HG03103 (cell line): ENCODE measurements around the gene C1orf174.

Experiments used
- ATAC-seq: cut with Tn5 transposase; IDR thresholded peaks from one replicate; pipeline ENCODE4 v1.9.1; 2021; ENCODE audit warnings: low read depth; ENCODE audit not compliant: unreplicated experiment

Gene C1orf174

GRCh38 chr1:3898475-3898735 lies 1.7 kb downstream of the C1orf174 start:
- no peak for ATAC-seq

DNA sequence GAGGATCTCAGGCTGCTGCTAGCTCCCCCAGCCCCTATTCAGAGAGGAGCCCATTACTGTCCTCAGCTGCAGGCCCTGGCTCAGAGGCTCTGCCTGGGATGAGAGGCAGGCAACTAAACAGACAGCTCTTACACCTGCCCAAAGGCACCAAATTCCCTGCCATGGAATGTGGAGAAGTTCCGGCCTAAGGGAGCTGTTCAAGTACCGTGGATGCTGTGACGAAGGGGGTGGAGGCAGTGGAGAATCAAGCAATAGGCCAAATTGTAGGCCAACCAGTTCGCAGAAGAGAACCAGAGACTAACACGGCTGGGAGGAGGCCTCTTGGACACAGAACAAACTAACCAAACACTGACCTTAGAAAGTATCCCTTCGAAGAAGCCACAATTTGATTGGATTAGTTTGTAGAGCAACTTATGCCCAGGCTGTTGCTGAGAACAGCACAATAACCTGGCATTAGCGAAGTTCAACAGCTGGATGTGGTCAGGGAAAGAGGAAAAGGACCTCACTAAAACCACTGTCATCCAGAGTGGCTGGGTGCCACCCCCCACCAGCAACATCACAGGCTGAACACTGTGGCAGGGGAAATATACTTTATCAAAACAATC lies 3.6 kb downstream of the C1orf174 start:
- ATAC-seq, result no peak

- ATAC-seq, result no peak
Observed at GRCh38 chr1:3895951-3896325, 4.1 kb downstream of the C1orf174 start.

DNA sequence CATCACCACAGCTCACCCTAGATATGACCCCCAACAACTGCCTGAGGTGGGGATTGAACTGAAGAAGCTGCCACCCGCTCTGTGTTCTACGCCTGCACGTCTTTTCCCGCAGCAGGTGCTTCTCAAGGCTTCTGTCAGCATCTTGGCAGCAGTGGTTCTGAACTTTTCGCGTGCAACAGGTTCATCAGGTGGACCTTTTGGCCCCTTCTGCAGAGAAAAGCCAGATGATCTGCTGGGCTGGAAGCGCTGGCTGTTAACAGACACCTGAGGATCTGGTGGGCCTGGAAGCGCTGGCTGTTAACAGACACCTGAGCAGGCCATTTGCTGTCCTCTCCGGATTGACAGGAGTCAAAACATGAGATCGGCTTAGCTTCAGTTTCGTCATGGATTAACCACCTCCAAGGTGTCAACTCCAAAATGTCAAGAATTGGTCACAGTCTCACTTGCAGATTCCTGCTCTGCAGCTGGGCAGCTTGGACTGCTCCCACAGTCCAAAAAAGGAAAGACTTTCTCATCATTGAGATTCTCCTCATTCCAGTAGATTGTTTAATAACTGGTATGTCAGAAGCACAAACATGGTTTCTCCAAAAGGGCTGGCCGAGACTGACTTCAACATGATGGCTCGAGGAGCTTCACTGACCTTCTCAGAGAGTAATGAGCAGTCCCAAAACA lies 4.7 kb downstream of the C1orf174 start:
- no peak for ATAC-seq

- no peak for ATAC-seq
Observed at GRCh38 chr1:3894626-3895278, 5.3 kb downstream of the C1orf174 start.

DNA sequence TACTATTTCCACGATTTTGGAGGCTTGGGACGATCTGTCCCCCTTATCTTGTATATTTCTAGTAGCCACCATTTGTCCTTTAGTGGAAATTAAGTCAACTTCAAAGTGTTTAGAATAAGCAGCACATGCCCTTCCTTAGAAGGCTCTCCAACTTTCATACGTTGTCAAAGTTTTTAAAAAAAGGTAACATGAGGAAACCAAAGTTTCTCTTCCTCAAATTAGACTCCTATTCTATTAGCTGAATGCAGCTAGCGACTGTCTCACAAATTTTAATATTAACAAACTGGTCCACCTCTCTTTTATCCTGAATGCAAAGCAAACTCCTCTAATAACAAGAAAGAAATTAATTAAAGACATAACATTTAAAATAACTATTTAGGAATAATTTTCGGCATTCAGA lies 6.9 kb downstream of the C1orf174 start:
- no peak for ATAC-seq

DNA sequence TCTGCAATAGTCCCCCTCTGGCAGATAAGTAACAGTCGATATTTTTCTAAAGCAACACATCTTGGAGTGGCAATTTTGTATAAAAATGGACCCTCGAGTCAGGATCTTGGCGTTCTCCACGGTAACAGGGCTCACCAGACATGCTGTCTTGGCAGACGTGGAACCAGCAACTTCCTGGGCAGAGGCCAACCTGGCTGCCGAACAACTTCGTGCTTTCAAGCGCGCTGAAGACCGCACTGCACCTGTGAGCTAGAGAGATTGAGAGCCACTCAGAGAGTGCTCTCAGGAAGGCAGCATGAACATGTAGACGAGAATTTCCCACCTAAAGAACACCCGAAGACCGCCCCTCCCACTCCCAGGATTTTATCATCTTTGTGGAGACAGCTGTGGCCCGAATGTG lies 7.3 kb downstream of the C1orf174 start:
- no peak for ATAC-seq

DNA sequence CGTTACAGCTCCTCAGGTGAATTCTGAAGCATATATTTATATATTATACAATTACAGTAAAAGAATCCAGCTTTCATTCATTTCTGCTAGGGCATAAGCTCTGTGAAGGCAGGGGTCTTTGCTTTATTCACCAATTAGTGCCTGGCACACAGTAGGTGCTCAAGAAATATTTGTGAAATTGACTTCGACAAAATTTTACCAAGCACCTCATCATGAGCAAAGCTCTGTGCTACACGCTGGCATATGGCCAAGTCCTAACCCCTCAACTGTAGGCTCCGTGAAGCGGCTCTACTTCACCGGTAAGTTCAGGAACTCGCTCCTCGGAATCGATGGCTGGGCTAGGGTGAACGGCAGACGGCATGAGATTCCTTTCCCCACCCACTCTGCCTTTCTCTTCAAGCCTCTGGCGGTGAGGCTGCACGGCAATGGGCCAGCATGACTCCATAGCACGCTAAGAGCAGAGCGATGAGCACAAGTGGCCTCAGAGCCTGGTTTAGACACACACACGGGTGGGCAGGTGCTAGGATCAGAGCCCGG lies 8.7 kb downstream of the C1orf174 start:
- ATAC-seq, result no peak

- peak; percentile 64 for ATAC-seq
Observed at GRCh38 chr1:3890389-3891328, 9.4 kb downstream of the C1orf174 start.

- ATAC-seq, result no peak
Observed at GRCh38 chr1:3889936-3890335, 10.1 kb downstream of the C1orf174 start.

DNA sequence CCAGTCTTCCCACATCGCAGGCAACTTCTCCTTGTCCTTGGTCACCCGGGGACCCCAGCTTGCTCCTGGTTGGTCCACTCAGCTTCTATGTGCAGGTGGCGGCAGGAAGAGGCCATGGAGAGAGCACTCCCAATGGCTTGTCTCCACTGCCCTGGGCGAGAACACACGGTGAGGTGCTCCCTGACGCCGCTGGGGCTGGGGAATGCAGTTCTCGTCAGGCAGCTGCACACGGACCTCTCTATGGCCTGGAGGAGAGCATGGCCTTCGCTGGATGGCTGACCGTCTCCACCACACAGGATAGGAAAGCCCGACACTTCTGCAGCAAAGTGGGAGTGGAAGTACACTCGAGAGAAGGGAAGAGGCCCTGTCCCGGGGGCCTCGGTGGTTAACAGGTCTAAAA lies 11.8 kb downstream of the C1orf174 start:
- no peak for ATAC-seq

DNA sequence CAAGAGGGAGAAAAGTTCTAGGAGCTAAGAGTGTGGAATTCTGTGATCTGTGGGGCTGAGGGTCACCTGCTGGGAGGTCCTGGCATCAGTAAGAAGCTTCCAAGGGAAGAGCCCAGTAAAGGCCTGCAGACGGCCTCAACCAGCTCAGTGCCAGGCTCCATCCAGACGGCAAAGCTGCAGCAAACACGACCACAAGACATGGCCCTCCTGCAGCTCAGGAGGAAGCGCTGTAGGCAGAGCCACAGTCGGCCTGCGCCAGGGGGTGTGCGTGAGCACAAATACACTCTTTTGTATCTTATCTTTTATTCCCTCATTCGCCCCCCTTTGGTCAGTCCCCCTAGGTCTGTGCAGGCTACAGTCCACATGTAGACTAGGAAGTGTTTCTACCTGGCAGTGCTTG lies 13.4 kb downstream of the C1orf174 start:
- no peak for ATAC-seq

GRCh38 chr1:3886106-3886670 lies 13.9 kb downstream of the C1orf174 start:
- ATAC-seq, result no peak

DNA sequence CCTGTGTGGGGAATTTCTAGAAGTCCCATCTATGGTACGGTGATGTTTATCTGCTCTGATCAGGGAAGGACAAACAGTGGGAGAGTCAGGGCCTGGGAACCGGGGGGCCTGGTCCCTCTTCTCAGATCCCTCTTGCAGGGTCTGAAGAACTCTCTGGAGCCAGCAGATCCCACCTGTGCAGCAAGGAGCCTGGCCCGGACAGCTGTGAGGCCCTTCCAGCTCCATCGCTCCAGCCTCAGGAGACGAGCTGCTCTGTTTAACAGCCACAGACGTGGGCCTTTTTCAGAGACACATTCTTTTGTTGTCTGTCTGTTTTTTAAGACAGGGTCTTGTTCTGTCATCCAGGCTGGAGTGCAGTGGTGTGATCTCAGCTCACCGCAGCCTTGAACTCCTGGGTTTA lies 14.5 kb downstream of the C1orf174 start:
- no peak for ATAC-seq

DNA sequence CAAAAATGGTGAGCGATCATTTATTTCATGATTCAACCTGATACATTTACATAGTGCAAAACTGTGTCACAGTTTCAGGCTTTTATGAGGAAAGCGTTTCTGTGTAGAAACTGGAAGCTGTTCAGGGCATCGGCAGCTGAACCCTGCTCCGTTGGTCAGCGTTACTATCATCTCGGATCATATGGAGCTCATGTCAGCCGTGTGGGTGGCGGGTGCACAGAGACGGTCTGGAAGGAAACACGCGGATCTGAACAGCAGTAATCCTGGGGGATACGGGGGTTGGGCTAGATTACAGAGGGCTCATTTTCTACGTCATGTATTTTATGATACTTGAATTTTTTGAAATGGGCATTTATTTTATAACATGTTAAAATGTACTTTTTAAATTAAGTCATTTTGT lies 15.1 kb downstream of the C1orf174 start:
- no peak for ATAC-seq

GRCh38 chr1:3883194-3883925 lies 16.7 kb downstream of the C1orf174 start:
- ATAC-seq, result no peak

DNA sequence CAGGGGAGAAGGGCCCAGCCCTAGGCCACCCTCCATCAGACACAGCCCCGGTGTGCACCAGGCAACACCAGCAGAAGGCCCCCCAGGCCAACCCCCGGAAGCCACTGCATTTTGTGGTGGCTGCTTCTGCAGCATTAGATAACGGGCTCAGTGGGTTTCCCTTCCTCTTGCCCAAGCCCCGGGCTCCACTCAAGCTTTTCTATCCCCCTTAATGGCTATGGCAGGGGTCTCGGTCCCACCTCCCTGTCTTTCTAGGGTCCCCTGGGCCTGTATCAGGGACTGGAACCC lies 18.9 kb downstream of the C1orf174 start:
- ATAC-seq, result no peak

DNA sequence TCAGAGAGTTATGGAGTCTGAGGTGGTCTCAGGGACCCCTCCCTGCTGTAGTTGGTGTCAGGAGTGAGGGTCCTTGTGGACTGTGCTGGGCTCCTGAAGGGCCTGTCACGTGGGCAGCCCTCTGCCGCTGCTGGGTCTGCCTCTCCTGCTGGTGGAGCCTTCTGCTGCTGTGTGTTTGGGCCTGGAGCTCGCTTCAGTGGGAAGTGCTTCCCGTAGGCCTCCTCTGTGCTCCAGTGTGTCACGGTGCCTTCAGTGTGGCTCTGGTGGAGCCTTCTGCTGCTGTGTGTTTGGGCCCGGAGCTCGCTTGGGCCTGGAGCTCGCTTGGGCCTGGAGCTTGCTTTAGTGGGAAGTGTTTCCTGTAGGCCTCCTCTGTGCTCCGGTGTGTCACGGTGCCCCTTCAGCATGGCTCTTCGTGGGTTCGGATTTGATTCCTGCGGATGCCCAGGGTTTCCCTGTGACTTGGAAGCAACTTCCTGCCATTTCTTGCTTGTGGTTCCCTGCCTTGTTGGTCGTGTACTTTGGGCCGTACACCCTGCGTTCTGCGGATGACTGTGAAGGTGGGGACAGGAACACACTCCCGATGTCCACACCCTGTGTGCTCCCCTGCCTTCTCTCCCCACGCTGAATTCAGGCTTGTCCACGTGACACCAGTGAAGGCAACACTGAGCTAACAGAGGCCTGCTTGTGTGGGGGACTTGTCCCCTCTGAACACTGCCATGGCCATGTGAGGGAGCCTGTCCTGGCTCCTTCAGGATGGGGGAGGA lies 19.5 kb downstream of the C1orf174 start:
- no peak for ATAC-seq

GRCh38 chr1:3879787-3880428 lies 20.2 kb downstream of the C1orf174 start:
- no peak for ATAC-seq
